Measurements from ENCODE around the gene LCORL. TPM values are rescaled to one million over a fixed set of nuclear protein-coding genes. Genes with fewer than 3 reads are reported as not detected.

The LCORL gene
- total and polyA plus RNA-seq, 4 donors = 1.7 to 14.7 (median 5.4) TPM

- Histone ChIP-seq H3K4me1 (ENCODE audit: control insufficient read depth in 1 of 2, insufficient read depth in 2 of 2, low read length in 2 of 2) (no peaks in the 10 kb centered on the region), H3K27ac (ENCODE audit: low read depth in 1 of 2, low read length in 2 of 2) (no peak overlapping the region), H3K4me3 (ENCODE audit: low read length in 2 of 2) (no peak overlapping the region), H3K9me3 (ENCODE audit: control insufficient read depth, low read length) (no peaks in the 10 kb centered on the region), H3K36me3 (ENCODE audit: control insufficient read depth in 1 of 2, insufficient read depth in 2 of 2, low read length in 1 of 2) (no peaks in the 10 kb centered on the region), H3K27me3 (ENCODE audit: control insufficient read depth in 1 of 2, insufficient read depth in 2 of 2, low read length in 1 of 2) (no peaks in the 10 kb centered on the region)
- WGBS, 2 donors = 93 to 100% methylated on average over 2 of the region's 2 CpGs
- intact Hi-C loops (cut with DNase I) = no loop called here
- no peak for DNase-seq
- no peak for ATAC-seq (ENCODE audit: low FRiP score)
Measured at GRCh38 chr4:17962171-17962570, 59.4 kb downstream of the LCORL start.

- ATAC-seq (ENCODE audit: low FRiP score) = no peak
- DNase-seq = no peak
- Histone ChIP-seq H3K9me3 (ENCODE audit: control insufficient read depth, low read length) (no peaks in the 10 kb centered on the region), H3K27ac (ENCODE audit: low read depth in 1 of 2, low read length in 2 of 2) (no peak overlapping the region), H3K36me3 (ENCODE audit: control insufficient read depth in 1 of 2, insufficient read depth in 2 of 2, low read length in 1 of 2) (no peaks in the 10 kb centered on the region), H3K27me3 (ENCODE audit: control insufficient read depth in 1 of 2, insufficient read depth in 2 of 2, low read length in 1 of 2) (no peaks in the 10 kb centered on the region), H3K4me1 (ENCODE audit: control insufficient read depth in 1 of 2, insufficient read depth in 2 of 2, low read length in 2 of 2) (no peaks in the 10 kb centered on the region), H3K4me3 (ENCODE audit: low read length in 2 of 2) (no peak overlapping the region)
- intact Hi-C loops (cut with DNase I) = no loop called here
Measured at GRCh38 chr4:17961249-17961648, 60.3 kb downstream of the LCORL start.

- H3K9me3 ChIP-seq (ENCODE audit: control insufficient read depth, low read length) = no peaks in the 10 kb centered on the region
- intact Hi-C loops (cut with DNase I) = no loop called here
- no peaks in the 10 kb centered on the region for H3K36me3 ChIP-seq (ENCODE audit: control insufficient read depth in 1 of 2, insufficient read depth in 2 of 2, low read length in 1 of 2)
- WGBS, 2 donors = 91 to 97% methylated on average over 3 of the region's 3 CpGs
- H3K27ac ChIP-seq (ENCODE audit: low read depth in 1 of 2, low read length in 2 of 2) = no peak overlapping the region
- no peaks in the 10 kb centered on the region for H3K27me3 ChIP-seq (ENCODE audit: control insufficient read depth in 1 of 2, insufficient read depth in 2 of 2, low read length in 1 of 2)
- H3K4me1 ChIP-seq (ENCODE audit: control insufficient read depth in 1 of 2, insufficient read depth in 2 of 2, low read length in 2 of 2) = no peaks in the 10 kb centered on the region
- H3K4me3 ChIP-seq (ENCODE audit: low read length in 2 of 2) = no peak overlapping the region
- no peak for DNase-seq
- ATAC-seq (ENCODE audit: low FRiP score) = no peak
Measured at GRCh38 chr4:17958181-17958580, 63.4 kb downstream of the LCORL start.

GRCh38 chr4:17957688-17958087 lies 63.9 kb downstream of the LCORL start:
- no peak for DNase-seq
- Histone ChIP-seq H3K9me3 (ENCODE audit: control insufficient read depth, low read length) (no peaks in the 10 kb centered on the region), H3K4me3 (ENCODE audit: low read length in 2 of 2) (no peak overlapping the region), H3K27me3 (ENCODE audit: control insufficient read depth in 1 of 2, insufficient read depth in 2 of 2, low read length in 1 of 2) (no peaks in the 10 kb centered on the region), H3K4me1 (ENCODE audit: control insufficient read depth in 1 of 2, insufficient read depth in 2 of 2, low read length in 2 of 2) (no peaks in the 10 kb centered on the region), H3K36me3 (ENCODE audit: control insufficient read depth in 1 of 2, insufficient read depth in 2 of 2, low read length in 1 of 2) (no peaks in the 10 kb centered on the region), H3K27ac (ENCODE audit: low read depth in 1 of 2, low read length in 2 of 2) (no peak overlapping the region)
- intact Hi-C loops (cut with DNase I) = no loop called here
- ATAC-seq (ENCODE audit: low FRiP score) = no peak
- 90 to 99% methylated on average over 1 of the region's 1 CpG for WGBS, 2 donors

GRCh38 chr4:17956245-17956644 lies 65.3 kb downstream of the LCORL start:
- intact Hi-C loops (cut with DNase I) = no loop called here
- H3K9me3 ChIP-seq (ENCODE audit: control insufficient read depth, low read length) = no peaks in the 10 kb centered on the region
- H3K36me3 ChIP-seq (ENCODE audit: control insufficient read depth in 1 of 2, insufficient read depth in 2 of 2, low read length in 1 of 2) = no peaks in the 10 kb centered on the region
- DNase-seq (no peak), ATAC-seq (ENCODE audit: low FRiP score) (no peak)
- no peaks in the 10 kb centered on the region for H3K27me3 ChIP-seq (ENCODE audit: control insufficient read depth in 1 of 2, insufficient read depth in 2 of 2, low read length in 1 of 2)
- WGBS, 2 donors = 95 to 96% methylated on average over 4 of the region's 4 CpGs
- no peak overlapping the region for H3K4me3 ChIP-seq (ENCODE audit: low read length in 2 of 2)
- H3K27ac ChIP-seq (ENCODE audit: low read depth in 1 of 2, low read length in 2 of 2) = no peak overlapping the region
- no peaks in the 10 kb centered on the region for H3K4me1 ChIP-seq (ENCODE audit: control insufficient read depth in 1 of 2, insufficient read depth in 2 of 2, low read length in 2 of 2)

- no peak overlapping the region for H3K4me3 ChIP-seq (ENCODE audit: low read length in 2 of 2)
- ATAC-seq (ENCODE audit: low FRiP score) (no peak), DNase-seq (no peak)
- intact Hi-C loops (cut with DNase I) = no loop called here
- H3K27me3 ChIP-seq (ENCODE audit: control insufficient read depth in 1 of 2, insufficient read depth in 2 of 2, low read length in 1 of 2) = no peaks in the 10 kb centered on the region
- no peaks in the 10 kb centered on the region for H3K9me3 ChIP-seq (ENCODE audit: control insufficient read depth, low read length)
- 98 to 99% methylated on average over 2 of the region's 2 CpGs for whole genome bisulfite sequencing, 2 donors
- H3K27ac ChIP-seq (ENCODE audit: low read depth in 1 of 2, low read length in 2 of 2) = no peak overlapping the region
- no peaks in the 10 kb centered on the region for H3K36me3 ChIP-seq (ENCODE audit: control insufficient read depth in 1 of 2, insufficient read depth in 2 of 2, low read length in 1 of 2)
- no peaks in the 10 kb centered on the region for H3K4me1 ChIP-seq (ENCODE audit: control insufficient read depth in 1 of 2, insufficient read depth in 2 of 2, low read length in 2 of 2)
Measured at GRCh38 chr4:17945303-17945702, 76.3 kb downstream of the LCORL start.

- H3K27ac ChIP-seq (ENCODE audit: low read depth in 1 of 2, low read length in 2 of 2) = no peak overlapping the region
- intact Hi-C loops (cut with DNase I) = no loop called here
- DNase-seq = no peak
- H3K9me3 ChIP-seq (ENCODE audit: control insufficient read depth, low read length) = no peaks in the 10 kb centered on the region
- no peak overlapping the region for H3K4me3 ChIP-seq (ENCODE audit: low read length in 2 of 2)
- no peaks in the 10 kb centered on the region for H3K4me1 ChIP-seq (ENCODE audit: control insufficient read depth in 1 of 2, insufficient read depth in 2 of 2, low read length in 2 of 2)
- ATAC-seq (ENCODE audit: low FRiP score) = no peak
- no peaks in the 10 kb centered on the region for H3K27me3 ChIP-seq (ENCODE audit: control insufficient read depth in 1 of 2, insufficient read depth in 2 of 2, low read length in 1 of 2)
- H3K36me3 ChIP-seq (ENCODE audit: control insufficient read depth in 1 of 2, insufficient read depth in 2 of 2, low read length in 1 of 2) = no peaks in the 10 kb centered on the region
Measured at GRCh38 chr4:17941731-17942130, 79.8 kb downstream of the LCORL start.

- no peaks in the 10 kb centered on the region for H3K9me3 ChIP-seq (ENCODE audit: control insufficient read depth, low read length)
- H3K36me3 ChIP-seq (ENCODE audit: control insufficient read depth in 1 of 2, insufficient read depth in 2 of 2, low read length in 1 of 2) = no peaks in the 10 kb centered on the region
- intact Hi-C loops (cut with DNase I) = no loop called here
- DNase-seq = no peak
- no peak overlapping the region for H3K4me3 ChIP-seq (ENCODE audit: low read length in 2 of 2)
- no peak overlapping the region for H3K27ac ChIP-seq (ENCODE audit: low read depth in 1 of 2, low read length in 2 of 2)
- no peaks in the 10 kb centered on the region for H3K27me3 ChIP-seq (ENCODE audit: control insufficient read depth in 1 of 2, insufficient read depth in 2 of 2, low read length in 1 of 2)
- 89 to 90% methylated on average over 2 of the region's 2 CpGs for WGBS, 2 donors
- H3K4me1 ChIP-seq (ENCODE audit: control insufficient read depth in 1 of 2, insufficient read depth in 2 of 2, low read length in 2 of 2) = no peaks in the 10 kb centered on the region
- no peak for ATAC-seq (ENCODE audit: low FRiP score)
Measured at GRCh38 chr4:17939054-17939453, 82.5 kb downstream of the LCORL start.

GRCh38 chr4:17934286-17934685 lies 87.3 kb downstream of the LCORL start:
- Histone ChIP-seq H3K27me3 (ENCODE audit: control insufficient read depth in 1 of 2, insufficient read depth in 2 of 2, low read length in 1 of 2) (no peaks in the 10 kb centered on the region), H3K36me3 (ENCODE audit: control insufficient read depth in 1 of 2, insufficient read depth in 2 of 2, low read length in 1 of 2) (no peaks in the 10 kb centered on the region), H3K4me3 (ENCODE audit: low read length in 2 of 2) (no peak overlapping the region), H3K4me1 (ENCODE audit: control insufficient read depth in 1 of 2, insufficient read depth in 2 of 2, low read length in 2 of 2) (no peaks in the 10 kb centered on the region), H3K9me3 (ENCODE audit: control insufficient read depth, low read length) (no peaks in the 10 kb centered on the region), H3K27ac (ENCODE audit: low read depth in 1 of 2, low read length in 2 of 2) (no peak overlapping the region)
- no peak for DNase-seq
- no peak for ATAC-seq (ENCODE audit: low FRiP score)
- intact Hi-C loops (cut with DNase I) = no loop called here

- DNase-seq (no peak), ATAC-seq (ENCODE audit: low FRiP score) (no peak)
- Histone ChIP-seq H3K4me3 (ENCODE audit: low read length in 2 of 2) (no peak overlapping the region), H3K36me3 (ENCODE audit: control insufficient read depth in 1 of 2, insufficient read depth in 2 of 2, low read length in 1 of 2) (no peaks in the 10 kb centered on the region), H3K27ac (ENCODE audit: low read depth in 1 of 2, low read length in 2 of 2) (no peak overlapping the region), H3K27me3 (ENCODE audit: control insufficient read depth in 1 of 2, insufficient read depth in 2 of 2, low read length in 1 of 2) (no peaks in the 10 kb centered on the region), H3K4me1 (ENCODE audit: control insufficient read depth in 1 of 2, insufficient read depth in 2 of 2, low read length in 2 of 2) (no peaks in the 10 kb centered on the region), H3K9me3 (ENCODE audit: control insufficient read depth, low read length) (no peaks in the 10 kb centered on the region)
- intact Hi-C loops (cut with DNase I) = no loop called here
Measured at GRCh38 chr4:17933126-17933525, 88.4 kb downstream of the LCORL start.
